Ascending aorta (tissue), 2 donors: Measurements from ENCODE around the gene SELL. TPM values are rescaled to one million over a fixed set of nuclear protein-coding genes. Genes with fewer than 3 reads are reported as not detected.
"Not testable (repeated sequence)": the region's sequence is repeated elsewhere in the genome, so short reads cannot be mapped to it uniquely, and the experiment has no call there.

Source experiments
- DNase-seq, 2 donors: peaks; one replicate each; pipeline ENCODE4 v3.0.0-alpha.2; 2019; ENCODE audit warnings: low spot score in 2 of 2
- H3K27ac ChIP-seq, 2 donors: fragments of 200-600 bp; sonication (generic); one replicate each; pipeline ENCODE4 v1.5.1; 2016 to 2017; ENCODE audit warnings: mild to moderate bottlenecking in 1 of 2
- H3K27me3 ChIP-seq: fragments of 200-600 bp; sonication (generic); one replicate; pipeline ENCODE4 v1.5.1; 2017
- H3K36me3 ChIP-seq, 2 donors: fragments of 200-600 bp; sonication (generic); one replicate each; pipeline ENCODE4 v1.5.1; 2016
- H3K4me1 ChIP-seq, 2 donors: fragments of 200-600 bp; sonication (generic); one replicate each; pipeline ENCODE4 v1.5.1; 2016 to 2017; ENCODE audit warnings: mild to moderate bottlenecking in 1 of 2
- H3K4me3 ChIP-seq, 2 donors: fragments of 200-600 bp; sonication (generic); one replicate each; pipeline ENCODE4 v1.5.1; 2016 to 2017; ENCODE audit warnings: mild to moderate bottlenecking in 1 of 2
- H3K9me3 ChIP-seq, 2 donors: fragments of 200-600 bp; sonication (generic); one replicate each; pipeline ENCODE4 v1.5.1; 2016
- CTCF ChIP-seq, 3 experiments: fragments of 200-600 bp in 2 of 3; fragments of 450-650 bp in 1 of 3; sonication (generic) in 2 of 3; IDR thresholded peaks; one replicate each; pipeline ENCODE4 v1.5.1; 2016 to 2019; ENCODE audit warnings: antibody characterized with exemption in 3 of 3, mild to moderate bottlenecking in 1 of 3, moderate library complexity in 1 of 3
- intact Hi-C: fragments of 100-400 bp; cut with DNase I; formaldehyde crosslinking; loops from one replicate; pipeline ENCODE4 v1.15.1; 2023
- total RNA-seq: library from RNA; depleted of rRNA; stranded (reverse); fragments of >200 nt; gene quantifications from one replicate; pipeline ENCODE4 v1.1.0, GENCODE V29; 2016

SELL gene
- total RNA-seq, 1 donor from 2014 or later: 1.9 TPM

GRCh38 chr1:169667227-169667639 is 44.2 kb downstream of the SELL start:
- intact Hi-C loops, H3K9me3 ChIP-seq, H3K4me1 ChIP-seq, H3K4me3 ChIP-seq, DNase-seq, H3K27ac ChIP-seq, H3K36me3 ChIP-seq, H3K27me3 ChIP-seq: not testable (repeated sequence)

GRCh38 chr1:169662680-169663079 is 48.7 kb downstream of the SELL start:
- H3K27ac ChIP-seq, H3K4me1 ChIP-seq, H3K27me3 ChIP-seq, H3K36me3 ChIP-seq, intact Hi-C loops, DNase-seq, H3K4me3 ChIP-seq, H3K9me3 ChIP-seq: not testable (repeated sequence)

- H3K9me3 ChIP-seq, DNase-seq, H3K4me1 ChIP-seq, H3K27ac ChIP-seq, H3K27me3 ChIP-seq, intact Hi-C loops, H3K36me3 ChIP-seq, H3K4me3 ChIP-seq: not testable (repeated sequence)
Observed at GRCh38 chr1:169661066-169661465, 50.4 kb downstream of the SELL start.

GRCh38 chr1:169658777-169659176 is 52.6 kb downstream of the SELL start:
- H3K36me3 ChIP-seq, H3K27ac ChIP-seq, H3K4me3 ChIP-seq, DNase-seq, H3K27me3 ChIP-seq, H3K4me1 ChIP-seq, intact Hi-C loops, H3K9me3 ChIP-seq: not testable (repeated sequence)

GRCh38 chr1:169653873-169654272 is 57.5 kb downstream of the SELL start:
- TF ChIP-seq CTCF (IDR thresholded peaks at IDR 0.05): no peak
- Histone ChIP-seq H3K36me3 (no peaks in the 10 kb centered on the region), H3K9me3 (no peaks in the 10 kb centered on the region), H3K4me3 (no peak overlapping the region), H3K4me1 (no peaks in the 10 kb centered on the region), H3K27me3 (no peaks in the 10 kb centered on the region), H3K27ac (no peak overlapping the region)
- no peak for DNase-seq
- intact Hi-C loops: no loop called here

GRCh38 chr1:169651035-169651434 is 60.4 kb downstream of the SELL start:
- Histone ChIP-seq H3K9me3 (no peaks in the 10 kb centered on the region), H3K4me1 (no peaks in the 10 kb centered on the region), H3K27me3 (no peaks in the 10 kb centered on the region), H3K36me3 (no peaks in the 10 kb centered on the region), H3K27ac (no peak overlapping the region), H3K4me3 (no peak overlapping the region)
- no peak for DNase-seq
- no peak for TF ChIP-seq CTCF (IDR thresholded peaks at IDR 0.05)
- intact Hi-C loops: no loop called here

- Histone ChIP-seq H3K27ac (no peak overlapping the region), H3K27me3 (no peaks in the 10 kb centered on the region), H3K4me3 (no peak overlapping the region), H3K9me3 (no peaks in the 10 kb centered on the region), H3K4me1 (no peaks in the 10 kb centered on the region), H3K36me3 (no peaks in the 10 kb centered on the region)
- TF ChIP-seq CTCF (IDR thresholded peaks at IDR 0.05): no peak
- intact Hi-C loops: no loop called here
- DNase-seq: no peak
Observed at GRCh38 chr1:169650551-169650950, 60.9 kb downstream of the SELL start.

- DNase-seq: no peak
- intact Hi-C loops: no loop called here
- no peak for TF ChIP-seq CTCF (IDR thresholded peaks at IDR 0.05)
- H3K36me3 ChIP-seq: no peaks in the 10 kb centered on the region
- no peak overlapping the region for H3K27ac ChIP-seq
- no peaks in the 10 kb centered on the region for H3K27me3 ChIP-seq
- no peaks in the 10 kb centered on the region for H3K9me3 ChIP-seq
- H3K4me1 ChIP-seq: no peaks in the 10 kb centered on the region
- H3K4me3 ChIP-seq: no peak overlapping the region
Observed at GRCh38 chr1:169648709-169649108, 62.7 kb downstream of the SELL start.
